Gastroesophageal sphincter (tissue), 3 donors: ENCODE measurements around the gene FLT3.

ENCODE experiments used
- CTCF ChIP-seq, 4 experiments: fragments of 200-600 bp in 2 of 4; fragments of 450-650 bp in 2 of 4; sonication (generic) in 1 of 4; IDR thresholded peaks; one replicate each; pipeline ENCODE4 v1.5.1; 2017 to 2019; ENCODE audit warnings: antibody characterized with exemption in 4 of 4, mild to moderate bottlenecking in 2 of 4, moderate library complexity in 2 of 4
- POLR2A ChIP-seq, 2 donors: fragments of 450-650 bp; IDR thresholded peaks; one replicate each; pipeline ENCODE4 v1.6.1; 2017; ENCODE audit warnings: antibody characterized with exemption in 2 of 2, mild to moderate bottlenecking in 2 of 2, moderate library complexity in 1 of 2
- POLR2AphosphoS5 ChIP-seq: sonication (generic); formaldehyde crosslinking; IDR thresholded peaks from one replicate; pipeline ENCODE4 v1.6.1; 2017; ENCODE audit warnings: antibody characterized with exemption

GRCh38 chr13:27977476-27978300 lies 122.7 kb downstream of the FLT3 start:
- TF ChIP-seq CTCF (IDR thresholded peaks at IDR 0.05) (no peak), POLR2AphosphoS5 (no peak), POLR2A (IDR thresholded peaks at IDR 0.05) (no peak)
